GM12892 (cell line): ENCODE data around the gene AP3D1.

Experiments
- POLR2A ChIP-seq: IDR thresholded peaks from 2 replicates; pipeline ENCODE4 v1.6.1; 2011; ENCODE audit warnings: low read depth, low read length, control low read depth
- POLR2AphosphoS5 ChIP-seq: IDR thresholded peaks from 2 replicates; pipeline ENCODE4 v1.6.1; 2011; ENCODE audit warnings: low read depth, low read length, control low read depth
- TAF1 ChIP-seq: IDR thresholded peaks from 2 replicates; pipeline ENCODE4 v1.6.1; 2011; ENCODE audit warnings: low read depth, mild to moderate bottlenecking, control low read depth, low read length, borderline replicate concordance

- TF ChIP-seq POLR2A = peak; percentile 60; the same call in 1 of the 2 replicates
- peak; percentile 53 for TF ChIP-seq POLR2AphosphoS5
- TF ChIP-seq TAF1 = no peak
Measured at GRCh38 chr19:2070986-2071673, 80.2 kb downstream of the AP3D1 start.
